Measurements from ENCODE around the gene ASS1. TPM values are rescaled to one million over a fixed set of nuclear protein-coding genes. Genes with fewer than 3 reads are reported as not detected.
"Not testable (repeated sequence)": the region's sequence is repeated elsewhere in the genome, so short reads cannot be mapped to it uniquely, and the experiment has no call there.

Gene ASS1
- total RNA-seq (not detected), polyA plus RNA-seq (not detected)

- peak; percentile 53 for ATAC-seq (ENCODE audit: low read depth in 2 of 2)
- Mint-ChIP-seq H3K27me3 (peaks cover 32% of the 10 kb centered on the region), H3K36me3 (peaks cover 3% of the 10 kb centered on the region), H3K4me1 (peaks cover 0 to 7% (median 0%) of the 10 kb centered on the region in 4 donors), H3K4me3 (peak within 1 kb of the TSS in 1 of 4 donors; percentile 69), H3K27ac (no peak within 1 kb of the TSS), H3K9me3 (peaks cover 0 to 14% (median 4%) of the 10 kb centered on the region in 7 donors)
- H3K27ac ChIP-seq (ENCODE audit: insufficient read depth, low read length, poor library complexity, severe bottlenecking), result no peak within 1 kb of the TSS
- peaks cover 7 to 8% of the 10 kb centered on the region in 2 experiments for H3K9me3 ChIP-seq (ENCODE audit: control insufficient read depth in 2 of 2, low read length in 2 of 2)
- no peaks in the 10 kb centered on the region for H3K36me3 ChIP-seq (ENCODE audit: control insufficient read depth, insufficient read depth, low read length)
- peaks cover 11% of the 10 kb centered on the region for H3K4me1 ChIP-seq (ENCODE audit: control insufficient read depth, insufficient read depth, low read length, poor library complexity, severe bottlenecking)
- H3K27me3 ChIP-seq (ENCODE audit: control insufficient read depth, insufficient read depth, low read length), result no peaks in the 10 kb centered on the region
- no peak within 1 kb of the TSS for H3K4me3 ChIP-seq (ENCODE audit: low read depth, low read length)
- DNase-seq, result peak; percentile 8 to 27 (median 10)
These were observed at the start of gene ASS1 for GRCh38 chr9:130444565-130445221. Gene ASS1 (plus strand): TSS chr9:130444961. CDS start chr9:130452229, 7,268 bp downstream.

- H3K9me3 Mint-ChIP-seq, result peaks cover 0 to 1% (median 0%) of the 10 kb centered on the region in 7 donors
- H3K27me3 Mint-ChIP-seq, result no peaks in the 10 kb centered on the region
- H3K36me3 Mint-ChIP-seq, result no peaks in the 10 kb centered on the region
- no peak overlapping the region for H3K4me3 Mint-ChIP-seq
- no peaks in the 10 kb centered on the region for H3K27me3 ChIP-seq (ENCODE audit: control insufficient read depth, insufficient read depth, low read length)
- H3K4me1 ChIP-seq (ENCODE audit: control insufficient read depth, insufficient read depth, low read length, poor library complexity, severe bottlenecking), result no peaks in the 10 kb centered on the region
- ATAC-seq (ENCODE audit: low read depth in 2 of 2), result no peak
- no peak overlapping the region for H3K27ac Mint-ChIP-seq
- DNase-seq, result no peak
- no peak overlapping the region for H3K4me3 ChIP-seq (ENCODE audit: low read depth, low read length)
- H3K9me3 ChIP-seq (ENCODE audit: control insufficient read depth in 2 of 2, low read length in 2 of 2), result no peaks in the 10 kb centered on the region
- no peak overlapping the region for H3K27ac ChIP-seq (ENCODE audit: insufficient read depth, low read length, poor library complexity, severe bottlenecking)
- H3K36me3 ChIP-seq (ENCODE audit: control insufficient read depth, insufficient read depth, low read length), result no peaks in the 10 kb centered on the region
- H3K4me1 Mint-ChIP-seq, result no peaks in the 10 kb centered on the region
These were observed 48.8 kb upstream of the ASS1 start for GRCh38 chr9:130395810-130396435.

GRCh38 chr9:130396581-130396980 is 48.2 kb upstream of the ASS1 start:
- no peak overlapping the region for H3K4me3 Mint-ChIP-seq
- no peaks in the 10 kb centered on the region for H3K27me3 Mint-ChIP-seq

GRCh38 chr9:130398487-130399240 is 46.1 kb upstream of the ASS1 start:
- Histone ChIP-seq H3K36me3 (ENCODE audit: control insufficient read depth, insufficient read depth, low read length) (no peaks in the 10 kb centered on the region), H3K27me3 (ENCODE audit: control insufficient read depth, insufficient read depth, low read length) (no peaks in the 10 kb centered on the region), H3K9me3 (ENCODE audit: control insufficient read depth in 2 of 2, low read length in 2 of 2) (no peaks in the 10 kb centered on the region), H3K27ac (ENCODE audit: insufficient read depth, low read length, poor library complexity, severe bottlenecking) (no peak overlapping the region), H3K4me3 (ENCODE audit: low read depth, low read length) (no peak overlapping the region), H3K4me1 (ENCODE audit: control insufficient read depth, insufficient read depth, low read length, poor library complexity, severe bottlenecking) (no peaks in the 10 kb centered on the region)
- Mint-ChIP-seq H3K4me1 (no peaks in the 10 kb centered on the region), H3K27me3 (no peaks in the 10 kb centered on the region), H3K27ac (no peak overlapping the region), H3K4me3 (no peak overlapping the region), H3K36me3 (no peaks in the 10 kb centered on the region), H3K9me3 (peaks cover 0 to 1% (median 0%) of the 10 kb centered on the region in 7 donors)
- DNase-seq (no peak), ATAC-seq (ENCODE audit: low read depth in 2 of 2) (no peak)

More at GRCh38 chr9:130396581-130396980, 48.2 kb upstream of the ASS1 start:
- H3K4me1 ChIP-seq (ENCODE audit: control insufficient read depth, insufficient read depth, low read length, poor library complexity, severe bottlenecking), result no peaks in the 10 kb centered on the region
- no peak for ATAC-seq (ENCODE audit: low read depth in 2 of 2)
- H3K4me3 ChIP-seq (ENCODE audit: low read depth, low read length), result no peak overlapping the region
- no peaks in the 10 kb centered on the region for H3K27me3 ChIP-seq (ENCODE audit: control insufficient read depth, insufficient read depth, low read length)
- H3K36me3 ChIP-seq (ENCODE audit: control insufficient read depth, insufficient read depth, low read length), result no peaks in the 10 kb centered on the region
- H3K27ac ChIP-seq (ENCODE audit: insufficient read depth, low read length, poor library complexity, severe bottlenecking), result no peak overlapping the region
- Mint-ChIP-seq H3K4me1 (no peaks in the 10 kb centered on the region), H3K27ac (no peak overlapping the region), H3K36me3 (no peaks in the 10 kb centered on the region), H3K9me3 (peaks cover 0 to 1% (median 0%) of the 10 kb centered on the region in 7 donors)
- DNase-seq, result no peak
- no peaks in the 10 kb centered on the region for H3K9me3 ChIP-seq (ENCODE audit: control insufficient read depth in 2 of 2, low read length in 2 of 2)

- H3K27me3 Mint-ChIP-seq, result no peaks in the 10 kb centered on the region
- H3K9me3 Mint-ChIP-seq, result peaks cover 0 to 1% (median 0%) of the 10 kb centered on the region in 7 donors
These were observed 45.0 kb upstream of the ASS1 start for GRCh38 chr9:130399768-130400167.

GRCh38 chr9:130400870-130401269 is 43.9 kb upstream of the ASS1 start:
- no peak for ATAC-seq (ENCODE audit: low read depth in 2 of 2)
- no peak for DNase-seq
- H3K4me1 ChIP-seq (ENCODE audit: control insufficient read depth, insufficient read depth, low read length, poor library complexity, severe bottlenecking), result no peaks in the 10 kb centered on the region
- H3K4me3 ChIP-seq (ENCODE audit: low read depth, low read length), result no peak overlapping the region
- Mint-ChIP-seq H3K9me3 (peaks cover 0 to 1% (median 0%) of the 10 kb centered on the region in 7 donors), H3K4me3 (no peak overlapping the region), H3K4me1 (no peaks in the 10 kb centered on the region), H3K36me3 (no peaks in the 10 kb centered on the region), H3K27ac (no peak overlapping the region), H3K27me3 (no peaks in the 10 kb centered on the region)
- H3K9me3 ChIP-seq (ENCODE audit: control insufficient read depth in 2 of 2, low read length in 2 of 2), result no peaks in the 10 kb centered on the region
- no peaks in the 10 kb centered on the region for H3K27me3 ChIP-seq (ENCODE audit: control insufficient read depth, insufficient read depth, low read length)
- no peaks in the 10 kb centered on the region for H3K36me3 ChIP-seq (ENCODE audit: control insufficient read depth, insufficient read depth, low read length)
- no peak overlapping the region for H3K27ac ChIP-seq (ENCODE audit: insufficient read depth, low read length, poor library complexity, severe bottlenecking)

More at GRCh38 chr9:130399768-130400167, 45.0 kb upstream of the ASS1 start:
- no peaks in the 10 kb centered on the region for H3K4me1 Mint-ChIP-seq
- Histone ChIP-seq H3K36me3 (ENCODE audit: control insufficient read depth, insufficient read depth, low read length) (no peaks in the 10 kb centered on the region), H3K4me1 (ENCODE audit: control insufficient read depth, insufficient read depth, low read length, poor library complexity, severe bottlenecking) (no peaks in the 10 kb centered on the region), H3K27ac (ENCODE audit: insufficient read depth, low read length, poor library complexity, severe bottlenecking) (no peak overlapping the region), H3K4me3 (ENCODE audit: low read depth, low read length) (no peak overlapping the region), H3K27me3 (ENCODE audit: control insufficient read depth, insufficient read depth, low read length) (no peaks in the 10 kb centered on the region), H3K9me3 (ENCODE audit: control insufficient read depth in 2 of 2, low read length in 2 of 2) (no peaks in the 10 kb centered on the region)
- DNase-seq, result no peak
- no peak for ATAC-seq (ENCODE audit: low read depth in 2 of 2)
- no peaks in the 10 kb centered on the region for H3K36me3 Mint-ChIP-seq
- H3K27ac Mint-ChIP-seq, result peak overlapping the region in 1 of 3 donors; percentile 79
- no peak overlapping the region for H3K4me3 Mint-ChIP-seq

- not testable (repeated sequence) for H3K9me3 Mint-ChIP-seq; H3K36me3 ChIP-seq (ENCODE audit: control insufficient read depth, insufficient read depth, low read length); H3K4me1 ChIP-seq (ENCODE audit: control insufficient read depth, insufficient read depth, low read length, poor library complexity, severe bottlenecking); H3K36me3 Mint-ChIP-seq; H3K4me3 Mint-ChIP-seq; H3K4me1 Mint-ChIP-seq; ATAC-seq (ENCODE audit: low read depth in 2 of 2); H3K27me3 Mint-ChIP-seq; H3K27ac ChIP-seq (ENCODE audit: insufficient read depth, low read length, poor library complexity, severe bottlenecking); DNase-seq; H3K4me3 ChIP-seq (ENCODE audit: low read depth, low read length); H3K27ac Mint-ChIP-seq; H3K27me3 ChIP-seq (ENCODE audit: control insufficient read depth, insufficient read depth, low read length); H3K9me3 ChIP-seq (ENCODE audit: control insufficient read depth in 2 of 2, low read length in 2 of 2)
These were observed 43.0 kb upstream of the ASS1 start for GRCh38 chr9:130401742-130402141.
